Measurements from ENCODE around the gene DCUN1D4.

The DCUN1D4 gene

DNA sequence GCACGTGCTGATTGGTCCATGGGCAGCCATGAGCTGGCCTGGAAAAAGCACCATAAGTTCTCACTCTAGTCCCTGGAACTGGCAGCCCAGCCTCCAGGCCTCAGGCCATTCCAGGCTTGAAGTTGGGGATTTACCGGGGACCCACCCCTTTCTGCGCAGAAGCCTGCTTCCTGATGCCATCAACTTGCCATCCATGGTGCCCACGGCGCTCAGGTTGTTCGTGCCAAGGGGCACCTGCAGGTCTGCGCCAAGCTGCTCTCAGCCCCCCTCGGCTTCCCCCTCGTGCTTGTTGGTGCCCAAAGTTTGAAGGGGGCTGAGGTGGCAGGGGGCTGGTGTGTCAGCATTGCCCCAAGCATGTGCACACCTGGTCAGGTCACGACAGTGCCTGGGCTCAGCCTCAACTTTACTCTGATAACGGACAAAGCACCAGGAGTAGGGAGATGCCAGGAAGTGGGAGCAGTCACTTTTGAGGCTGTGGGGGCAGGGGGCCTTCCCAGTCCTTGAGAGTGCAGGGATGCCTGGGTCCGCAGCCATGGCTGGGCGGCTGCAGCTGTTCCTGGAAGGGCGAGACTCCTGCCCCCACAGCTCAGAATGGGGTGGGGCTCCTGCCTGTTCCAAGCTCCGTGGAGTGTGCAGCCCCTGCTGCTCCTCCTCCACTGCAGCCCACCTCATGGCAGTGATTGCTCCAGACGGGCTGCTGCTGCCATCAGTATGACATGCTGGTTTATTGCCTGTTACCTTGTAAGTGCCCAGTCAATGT lies 24.9 kb downstream of the DCUN1D4 start:
- no peak for DNase-seq (ENCODE audit: low spot score)
- TF ChIP-seq, protein P1, sequence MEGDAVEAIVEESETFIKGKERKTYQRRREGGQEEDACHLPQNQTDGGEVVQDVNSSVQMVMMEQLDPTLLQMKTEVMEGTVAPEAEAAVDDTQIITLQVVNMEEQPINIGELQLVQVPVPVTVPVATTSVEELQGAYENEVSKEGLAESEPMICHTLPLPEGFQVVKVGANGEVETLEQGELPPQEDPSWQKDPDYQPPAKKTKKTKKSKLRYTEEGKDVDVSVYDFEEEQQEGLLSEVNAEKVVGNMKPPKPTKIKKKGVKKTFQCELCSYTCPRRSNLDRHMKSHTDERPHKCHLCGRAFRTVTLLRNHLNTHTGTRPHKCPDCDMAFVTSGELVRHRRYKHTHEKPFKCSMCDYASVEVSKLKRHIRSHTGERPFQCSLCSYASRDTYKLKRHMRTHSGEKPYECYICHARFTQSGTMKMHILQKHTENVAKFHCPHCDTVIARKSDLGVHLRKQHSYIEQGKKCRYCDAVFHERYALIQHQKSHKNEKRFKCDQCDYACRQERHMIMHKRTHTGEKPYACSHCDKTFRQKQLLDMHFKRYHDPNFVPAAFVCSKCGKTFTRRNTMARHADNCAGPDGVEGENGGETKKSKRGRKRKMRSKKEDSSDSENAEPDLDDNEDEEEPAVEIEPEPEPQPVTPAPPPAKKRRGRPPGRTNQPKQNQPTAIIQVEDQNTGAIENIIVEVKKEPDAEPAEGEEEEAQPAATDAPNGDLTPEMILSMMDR (IDR thresholded peaks at IDR 0.05; ENCODE audit: extremely low read depth, missing control alignments) = no peak

GRCh38 chr4:51868449-51868847 lies 25.5 kb downstream of the DCUN1D4 start:
- TF ChIP-seq, protein P1 (IDR thresholded peaks at IDR 0.05; ENCODE audit: extremely low read depth, missing control alignments) = no peak
- no peak for DNase-seq (ENCODE audit: low spot score)

GRCh38 chr4:51870441-51871188 lies 27.7 kb downstream of the DCUN1D4 start:
- TF ChIP-seq, protein P1 (IDR thresholded peaks at IDR 0.05; ENCODE audit: extremely low read depth, missing control alignments) = no peak
- DNase-seq (ENCODE audit: low spot score) = no peak

GRCh38 chr4:51872283-51872997 lies 29.5 kb downstream of the DCUN1D4 start:
- TF ChIP-seq, protein P1 (IDR thresholded peaks at IDR 0.05; ENCODE audit: extremely low read depth, missing control alignments) = no peak
- no peak for DNase-seq (ENCODE audit: low spot score)

DNA sequence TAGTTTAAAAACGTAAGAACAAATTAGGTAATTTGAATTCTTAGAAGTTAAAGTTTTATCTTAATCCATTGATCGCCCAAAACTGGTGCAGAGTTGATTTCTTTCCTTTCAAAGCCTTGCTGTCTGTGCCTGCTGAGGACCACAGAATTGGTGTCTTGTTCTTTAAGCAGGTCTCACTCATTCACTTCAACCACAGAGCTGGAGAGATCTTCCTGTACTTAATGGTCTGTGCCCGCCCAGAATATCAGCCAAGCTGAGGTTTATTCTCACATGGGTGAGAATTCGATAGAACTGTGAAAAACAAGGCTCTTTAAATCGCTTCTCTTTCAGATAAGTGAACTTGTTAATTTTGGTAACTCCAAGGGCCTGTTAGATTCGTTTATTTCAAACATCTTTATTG lies 31.6 kb downstream of the DCUN1D4 start:
- DNase-seq (ENCODE audit: low spot score) = no peak
- TF ChIP-seq, protein P1 (IDR thresholded peaks at IDR 0.05; ENCODE audit: extremely low read depth, missing control alignments) = no peak

DNA sequence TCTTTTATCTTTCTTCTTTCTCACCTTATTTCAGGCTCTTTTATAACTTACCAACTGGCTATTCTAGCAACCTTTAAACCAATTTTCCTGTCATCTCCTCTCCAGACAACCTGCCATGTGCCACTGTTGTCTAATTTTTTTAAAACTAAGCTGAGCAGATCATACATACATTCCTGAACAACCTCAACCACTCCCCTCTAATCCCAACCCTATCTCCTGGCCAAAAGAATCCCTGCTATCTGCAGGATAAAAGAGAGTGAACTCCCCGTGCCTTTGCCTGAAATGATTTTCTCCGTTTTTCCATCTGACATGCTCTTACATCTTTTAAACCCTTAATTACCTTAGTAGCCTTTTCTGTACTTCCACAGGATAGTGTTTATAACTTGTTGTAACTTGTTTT lies 35.5 kb downstream of the DCUN1D4 start:
- TF ChIP-seq, protein P1 (IDR thresholded peaks at IDR 0.05; ENCODE audit: extremely low read depth, missing control alignments) = no peak
- DNase-seq (ENCODE audit: low spot score) = no peak
